Heart left ventricle (tissue), 13 donors: ENCODE measurements around the gene CACNG8.

ENCODE experiments used
- CTCF ChIP-seq, 12 donors: fragments of 200-600 bp; sonication (generic) in 4 of 12; IDR thresholded peaks; one replicate each; pipeline versions ENCODE4 v1.5.0 to v1.8.0; 2018 to 2022; ENCODE audit warnings: antibody characterized with exemption in 12 of 12, mild to moderate bottlenecking in 5 of 12
- POLR2A ChIP-seq, 2 donors: fragments of 450-650 bp; IDR thresholded peaks; one replicate each; pipeline ENCODE4 v1.6.1; 2017; ENCODE audit warnings: antibody characterized with exemption in 2 of 2, mild to moderate bottlenecking in 2 of 2, moderate library complexity in 2 of 2
- donor health status: ischemic (EF 13 %, LVEDD 7.1; RV severe dilation, severe dysfunction).
- donor health status: DM: no; HTN: yes; CAD: no.
- donor health status: DM: no; HTN: no; CAD: no.
- donor health status: ischemic (EF 25% LVEDD 6.9; RV normal size, moderate dysfunction).
- donor health status: ischemic (EF 25% LVEDD 5.7; RV mildly dilated, moderate dysfunction).
- donor health status: ischemic (EF 35%, LVEDD 5.7; RV mildly dilated, moderate dysfunction).
- donor health status: nonischemic (EF 11% LVEDD 7.7; RV severe dilation, severe dysfunction).
- donor health status: DM: yes; HTN: yes; CAD: no.
- donor health status: PGD.
- donor health status: ischemic (EF 29% LVEDD 5.4; RV normal size, mild dysfunction).
- donor health status: nonischemic (EF 23%, LVEDD 6.1; RV moderate dilation, normal function).

- no peak for TF ChIP-seq CTCF (IDR thresholded peaks at IDR 0.05)
- no peak for TF ChIP-seq POLR2A (IDR thresholded peaks at IDR 0.05)
Observed at GRCh38 chr19:53978975-53979801, 16.5 kb downstream of the CACNG8 start.
